HG03064 (cell line): ENCODE measurements around the gene GALNT7.
A peak's percentile ranks its signal among the peaks of the same experiment; 100 is the strongest.
"Not testable (repeated sequence)": the region's sequence is repeated elsewhere in the genome, so short reads cannot be mapped to it uniquely, and the experiment has no call there.

Source experiments
- ATAC-seq: cut with Tn5 transposase; IDR thresholded peaks from one replicate; pipeline ENCODE4 v1.9.1; 2021; ENCODE audit warnings: low read depth; ENCODE audit not compliant: unreplicated experiment

Gene GALNT7

DNA sequence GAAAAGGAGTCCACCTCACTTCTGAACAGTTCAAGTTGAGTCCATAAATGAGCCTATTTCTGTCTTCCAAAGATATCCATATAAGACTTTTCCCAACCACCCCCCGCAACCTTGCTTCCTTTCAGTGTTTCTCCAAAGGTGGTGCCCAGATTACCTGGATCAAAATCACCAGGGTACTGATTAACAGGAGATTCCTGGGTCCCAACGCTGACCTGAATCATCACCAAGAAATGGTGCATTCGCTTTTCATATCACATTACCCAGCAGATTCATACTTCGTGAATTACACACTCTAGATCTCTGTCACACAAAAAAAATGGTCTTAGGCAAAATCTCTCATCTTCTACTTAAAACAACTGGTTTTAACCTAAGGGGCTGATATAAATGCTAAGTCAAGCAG, 2.1 kb upstream of the GALNT7 start:
- ATAC-seq: no peak

DNA sequence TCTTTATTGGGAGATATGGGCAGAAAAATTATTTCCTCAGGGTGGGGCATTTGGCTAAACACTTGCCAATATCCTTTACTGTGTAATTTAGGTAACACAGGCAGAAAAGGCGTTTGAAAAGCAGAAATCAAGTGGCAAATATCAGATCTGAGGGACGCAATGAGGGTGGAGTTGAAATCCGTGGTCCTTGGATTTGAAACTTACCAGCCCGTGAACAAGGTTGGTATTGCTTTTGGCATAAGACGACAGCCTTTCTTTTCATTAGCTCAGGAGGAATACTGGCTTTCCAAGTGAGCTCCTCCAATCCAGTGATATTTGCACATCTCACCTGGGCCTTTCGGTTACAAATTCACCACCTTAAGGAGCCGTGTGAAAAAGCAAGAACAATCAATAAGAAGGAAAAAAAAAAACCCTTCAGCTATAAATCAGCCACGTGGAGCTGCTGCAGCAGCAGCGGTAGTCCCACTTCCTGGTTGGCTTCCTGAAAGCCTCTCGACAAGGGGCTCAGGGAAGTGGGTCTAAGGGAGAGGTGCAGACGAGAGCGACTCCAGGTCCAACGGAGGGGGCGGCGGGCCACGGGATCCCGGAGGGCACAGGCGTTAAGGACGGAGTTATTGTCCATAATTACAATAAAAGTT, 734 bp upstream of the GALNT7 start:
- ATAC-seq: peak; percentile 13

DNA sequence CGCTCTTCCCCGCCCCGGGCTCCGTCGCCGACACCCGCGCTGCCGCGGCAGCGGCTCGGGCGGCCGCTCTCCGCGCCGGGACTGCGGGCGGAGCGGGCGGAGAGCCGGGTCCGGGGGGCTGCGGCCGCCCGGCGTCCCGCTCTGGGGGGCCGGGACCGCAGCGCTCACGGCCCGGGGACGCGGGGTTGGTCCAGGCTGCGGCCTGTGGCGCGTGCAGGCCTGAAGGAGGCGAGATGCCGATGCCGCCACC, 492 bp downstream of the GALNT7 start:
- ATAC-seq: no peak

DNA sequence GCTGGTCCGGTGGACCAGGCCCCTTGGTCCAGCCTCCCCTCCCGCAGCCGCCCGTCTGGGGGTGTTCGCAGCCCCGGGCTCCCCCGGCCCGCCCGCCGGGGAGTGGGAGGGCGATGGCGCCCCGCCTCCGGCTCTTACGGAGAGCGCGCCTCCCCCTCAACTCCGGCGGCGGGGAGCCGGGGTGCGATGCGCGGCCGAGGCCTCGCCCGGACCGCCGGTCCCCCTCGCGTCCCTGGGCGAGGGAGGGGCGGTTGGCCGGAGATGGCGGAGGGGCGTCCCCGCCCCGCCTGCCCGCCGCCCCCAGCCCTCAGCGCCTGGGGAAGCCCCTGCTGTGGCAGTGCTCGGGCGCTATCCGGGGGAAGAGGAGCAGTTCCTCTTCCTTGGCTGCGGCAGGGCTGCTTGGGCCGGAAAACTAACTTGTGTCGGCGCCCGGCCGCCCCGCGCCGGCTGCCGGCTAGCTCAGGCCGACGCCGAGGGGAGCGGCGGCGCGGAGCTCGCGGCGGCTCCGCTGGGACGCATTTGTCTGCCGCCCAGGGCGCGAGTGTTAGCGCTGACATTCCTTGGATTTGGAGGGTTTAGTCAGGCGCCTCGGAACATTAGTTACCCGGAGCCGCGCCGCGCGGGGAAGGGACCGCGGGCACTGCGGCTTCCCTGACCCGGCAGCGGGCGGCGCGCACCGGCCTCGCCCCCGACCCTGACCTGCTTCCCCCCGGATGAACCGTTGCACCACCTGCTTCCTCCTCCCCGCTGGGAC, 994 bp downstream of the GALNT7 start:
- ATAC-seq: peak; percentile 52

DNA sequence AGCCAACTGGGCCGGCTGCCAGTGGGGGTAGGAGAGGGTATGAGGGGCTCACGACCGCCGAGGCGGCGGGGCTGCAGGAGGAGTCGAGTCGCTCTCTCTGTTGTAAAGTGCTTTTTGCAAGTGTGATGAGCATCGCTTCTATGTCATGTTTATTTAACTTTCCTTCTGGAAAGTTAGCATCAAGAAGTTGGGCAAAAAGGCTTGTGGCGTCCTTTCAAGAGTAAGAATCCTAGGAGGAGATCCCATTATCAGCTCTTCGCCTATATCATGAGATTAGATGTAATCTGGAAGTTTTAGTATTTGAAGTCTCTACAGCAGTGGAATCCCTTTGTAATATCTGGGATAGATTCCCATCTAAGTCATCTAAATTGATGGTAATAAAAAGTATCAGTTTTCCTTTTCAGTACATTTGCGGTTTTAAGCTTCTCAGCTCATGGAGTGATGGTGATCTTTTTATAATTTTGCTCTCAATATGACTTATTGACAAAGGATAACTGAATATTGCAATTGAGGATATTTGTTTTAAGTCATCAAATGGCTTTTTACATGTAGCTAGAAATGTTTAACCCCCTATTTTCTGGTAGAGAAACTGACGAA, 1.7 kb downstream of the GALNT7 start:
- ATAC-seq: no peak

DNA sequence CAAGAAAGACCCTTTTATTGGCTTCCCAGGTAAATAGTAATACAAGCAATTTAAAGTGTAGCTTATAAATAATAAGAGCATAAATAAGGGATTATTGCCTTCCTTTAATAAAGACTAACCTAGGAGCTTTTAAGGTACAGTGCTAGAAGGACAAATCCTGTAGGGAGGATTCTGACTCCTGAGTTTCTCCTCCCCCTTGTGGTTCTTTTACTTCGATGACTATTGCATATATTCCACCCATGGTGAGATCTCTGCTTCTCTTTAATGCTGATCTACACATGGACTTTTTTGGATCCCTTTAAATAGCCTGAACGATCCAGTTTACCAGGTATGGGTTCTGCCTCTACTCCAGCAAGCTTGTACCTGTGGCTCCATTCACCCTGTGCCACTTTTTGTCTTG, 2.5 kb downstream of the GALNT7 start:
- ATAC-seq: no peak

DNA sequence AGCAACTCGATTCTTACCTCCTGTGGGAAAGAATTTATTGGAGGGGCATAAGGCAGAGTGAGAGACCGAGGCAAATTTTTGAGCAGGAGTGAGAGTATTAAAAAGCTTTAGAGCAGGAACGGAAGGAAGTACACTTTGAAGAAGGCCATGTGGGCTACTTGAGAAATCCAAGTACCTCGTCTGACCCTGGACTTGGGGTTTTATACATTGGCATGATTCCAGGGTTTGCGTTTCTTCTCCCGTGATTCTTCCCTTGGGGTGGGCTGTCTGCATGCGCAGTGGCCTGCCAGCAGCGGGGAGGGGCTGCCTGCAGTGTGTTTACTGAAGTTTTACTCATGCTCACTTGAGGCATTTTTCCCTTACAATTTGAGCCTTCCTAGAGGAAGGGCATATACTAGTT, 3.4 kb downstream of the GALNT7 start:
- ATAC-seq: no peak

DNA sequence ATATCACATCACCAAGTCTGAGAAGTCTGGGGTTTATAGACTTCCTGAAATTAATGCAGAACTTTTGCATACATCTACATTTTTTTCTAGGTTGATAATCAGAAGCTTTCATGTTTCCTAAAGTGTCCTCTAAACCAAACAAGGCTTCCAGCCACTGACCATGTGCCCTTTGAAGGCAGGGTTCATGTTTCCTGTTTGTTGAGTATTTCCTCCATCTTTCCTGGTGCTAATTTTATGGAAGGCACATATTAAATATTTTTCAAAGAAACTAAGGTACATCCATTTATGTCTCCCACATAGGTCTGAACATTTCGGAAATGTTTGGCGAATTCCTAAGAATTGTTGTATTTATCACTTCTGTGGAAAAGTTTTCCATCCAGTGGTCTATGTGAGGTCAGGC, 5.6 kb downstream of the GALNT7 start:
- ATAC-seq: no peak

DNA sequence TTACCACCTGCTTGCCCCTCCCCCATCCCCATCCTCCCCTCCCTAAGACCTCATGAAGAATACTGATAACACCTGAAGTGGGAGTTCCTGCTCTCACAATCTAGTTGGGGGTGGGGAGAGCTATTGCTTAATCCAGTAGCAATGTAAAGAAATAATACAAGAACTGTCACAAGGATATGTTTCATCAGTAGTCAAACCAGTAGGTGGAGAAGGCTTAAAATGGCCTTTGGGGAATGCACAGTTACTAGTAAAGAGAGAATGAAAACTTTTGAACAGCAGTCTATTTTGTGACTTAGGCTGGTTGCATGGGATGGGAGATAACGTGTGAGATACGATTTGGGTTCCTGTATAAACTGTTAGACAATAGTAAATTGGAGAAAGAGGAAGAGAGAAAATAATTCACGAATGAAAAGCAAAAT, 6.0 kb downstream of the GALNT7 start:
- ATAC-seq: no peak

DNA sequence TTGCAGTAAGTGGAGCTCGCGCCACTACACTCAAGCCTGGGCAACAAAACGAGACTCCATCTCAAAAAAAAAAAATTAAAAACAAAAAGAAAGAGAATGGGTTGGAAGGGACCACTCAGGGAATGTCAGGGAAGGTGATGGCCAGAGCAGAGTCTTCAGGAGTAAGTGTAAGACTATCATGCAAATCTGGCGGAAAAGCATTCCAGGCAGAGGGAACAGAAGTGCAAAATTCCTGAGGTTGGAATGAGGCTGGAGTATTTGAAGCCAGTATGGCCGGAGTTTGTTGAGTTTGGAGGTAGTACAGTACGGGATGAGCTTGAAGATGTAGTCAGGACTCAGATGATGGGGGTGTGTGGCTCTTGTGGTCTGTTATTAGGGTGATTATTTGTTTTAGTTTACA, 7.4 kb downstream of the GALNT7 start:
- no peak for ATAC-seq

DNA sequence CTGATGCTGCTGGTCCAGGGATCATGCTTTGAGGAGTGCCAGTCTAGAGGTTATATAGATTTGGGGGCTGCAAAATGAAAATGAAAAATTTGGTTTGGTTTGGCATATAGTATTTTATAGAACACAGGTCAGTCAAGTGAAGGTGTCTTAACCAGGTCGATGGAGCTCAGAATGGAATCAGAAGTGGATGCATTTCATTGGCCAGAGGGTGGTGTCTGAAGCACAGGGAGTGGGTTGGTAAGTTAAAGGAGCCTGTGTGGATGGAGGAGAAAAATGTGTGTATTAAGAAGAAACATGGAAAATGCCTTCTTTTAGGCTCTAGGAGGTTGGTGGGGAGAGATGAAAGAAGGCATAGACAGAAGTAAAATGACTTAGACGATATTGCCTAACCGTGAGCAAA, 8.6 kb downstream of the GALNT7 start:
- ATAC-seq: no peak

DNA sequence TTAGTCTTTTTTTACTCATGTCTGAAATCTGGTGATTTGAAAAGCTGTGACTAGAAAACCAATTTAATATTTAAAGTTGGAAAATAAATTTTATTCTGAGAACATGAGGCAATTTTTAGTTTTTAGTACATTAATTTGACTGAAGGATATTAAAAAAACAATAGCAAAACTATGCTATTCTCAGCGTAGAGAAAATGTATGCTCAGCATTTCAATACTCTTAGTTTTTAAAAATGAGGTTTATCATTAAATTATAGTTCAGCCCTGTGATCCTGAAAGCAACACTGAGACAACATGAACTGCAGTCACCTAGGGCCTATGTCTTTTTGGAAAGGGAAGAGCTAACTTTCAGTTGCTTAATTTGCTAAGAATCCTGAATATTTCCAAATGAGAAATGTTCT, 9.5 kb downstream of the GALNT7 start:
- ATAC-seq: no peak

DNA sequence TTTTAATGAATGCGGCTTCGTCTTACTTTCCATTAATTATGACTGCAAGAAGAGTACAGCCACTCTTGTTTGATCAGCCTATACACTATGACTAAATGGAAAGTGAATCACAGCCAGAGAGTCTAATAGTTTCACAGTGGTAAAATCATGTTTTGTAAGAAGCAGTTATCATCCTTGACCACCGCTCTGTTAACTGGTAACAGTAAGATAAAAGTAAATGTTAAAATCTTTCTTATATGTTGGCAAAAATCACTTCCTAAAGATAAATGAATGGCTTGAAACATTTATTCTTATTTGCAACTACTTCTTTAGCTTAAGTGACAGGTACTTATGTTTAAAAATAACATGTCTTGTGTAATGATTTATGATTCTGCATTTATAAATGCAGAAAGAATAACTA, 13.2 kb downstream of the GALNT7 start:
- ATAC-seq: peak; percentile 44

DNA sequence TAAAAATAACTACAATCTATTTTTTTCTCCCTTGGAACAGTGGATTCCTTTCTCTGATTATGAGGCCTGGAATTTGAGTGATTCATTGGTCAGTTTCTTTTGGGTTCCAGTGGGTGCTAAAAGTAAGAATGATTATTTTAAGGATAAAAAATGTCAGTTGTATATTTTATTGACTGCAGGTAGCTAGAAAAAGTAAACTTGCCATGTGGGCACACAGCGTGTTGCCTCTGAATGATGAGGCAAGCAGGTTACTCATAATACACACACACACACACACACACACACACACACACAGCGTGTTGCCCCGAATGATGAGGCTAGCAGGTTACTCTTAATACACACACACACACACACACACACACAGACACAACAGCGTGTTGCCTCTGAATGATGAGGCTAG, 13.8 kb downstream of the GALNT7 start:
- ATAC-seq: no peak

DNA sequence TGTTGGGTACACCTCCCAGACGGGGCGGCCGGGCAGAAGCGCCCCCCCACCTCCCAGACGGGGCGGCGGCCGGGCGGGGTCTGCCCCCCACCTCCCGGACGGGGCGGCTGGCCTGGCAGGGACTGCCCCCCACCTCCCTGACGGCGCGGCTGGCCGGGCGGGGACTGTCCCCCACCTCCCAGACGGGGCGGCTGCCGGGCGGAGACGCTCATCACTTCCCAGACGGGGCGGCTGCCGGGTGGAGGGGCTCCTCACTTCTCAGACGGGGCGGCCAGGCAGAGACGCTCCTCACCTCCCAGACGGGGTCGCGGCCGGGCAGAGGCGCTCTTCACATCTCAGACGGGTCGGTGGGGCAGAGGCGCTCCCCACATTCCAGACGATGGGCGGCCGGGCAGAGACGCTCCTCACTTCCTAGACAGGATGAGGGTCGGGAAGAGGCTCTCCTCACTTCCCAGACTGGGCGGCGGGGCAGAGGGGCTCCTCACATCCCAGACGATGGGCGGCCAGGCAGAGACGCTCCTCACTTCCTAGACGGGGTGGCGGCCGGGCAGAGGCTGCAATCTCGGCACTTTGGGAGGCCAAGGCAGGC, 15.1 kb downstream of the GALNT7 start:
- not testable (repeated sequence) for ATAC-seq

DNA sequence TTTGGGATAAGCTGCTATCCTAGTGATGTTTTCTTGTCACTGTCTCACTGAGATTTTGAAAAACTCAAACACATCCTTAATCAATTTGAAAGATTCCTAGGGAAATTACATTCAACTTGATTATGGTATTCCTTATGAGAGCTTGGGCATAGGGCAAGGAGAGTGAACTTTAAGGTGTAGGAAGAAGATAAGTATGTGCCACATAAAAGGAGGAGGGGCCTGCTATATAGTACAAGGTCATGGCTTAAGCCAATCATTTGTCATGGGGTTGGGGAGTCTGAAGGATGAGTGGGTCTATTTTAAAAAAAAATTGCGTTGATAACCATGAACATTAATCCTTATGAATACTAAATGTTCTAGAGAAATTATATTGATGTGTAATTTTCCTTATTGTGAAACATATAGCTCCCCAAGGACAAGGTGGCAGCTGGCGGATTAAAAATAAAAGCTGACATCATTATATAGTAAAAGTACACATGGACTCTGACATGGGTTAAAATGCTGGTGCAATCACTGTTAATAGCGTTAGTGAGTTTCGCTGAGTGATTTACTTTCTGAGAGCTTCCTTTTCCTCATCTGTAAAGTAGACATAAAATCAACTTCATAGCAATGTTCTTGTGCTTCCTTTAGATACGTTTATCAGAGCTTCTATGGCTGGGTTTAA, 17.4 kb downstream of the GALNT7 start:
- ATAC-seq: no peak

DNA sequence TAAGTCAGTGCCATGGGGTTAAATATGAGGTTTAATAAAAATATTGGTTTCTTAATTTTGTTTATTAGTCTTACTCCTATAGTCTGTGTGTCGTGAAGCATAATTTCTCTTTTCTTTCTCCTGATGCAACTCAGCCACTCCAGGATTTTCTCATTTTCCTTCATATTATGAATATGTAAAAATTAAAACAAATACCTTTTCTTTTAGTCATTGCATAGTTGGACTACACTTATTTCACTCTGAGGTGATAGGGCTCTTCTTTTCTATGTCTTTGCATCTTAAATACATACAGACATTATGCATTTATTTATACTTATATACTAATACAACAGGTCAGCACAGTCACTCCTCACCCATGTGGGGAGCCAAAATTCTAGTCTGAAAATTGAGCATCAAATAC, 19.1 kb downstream of the GALNT7 start:
- no peak for ATAC-seq

DNA sequence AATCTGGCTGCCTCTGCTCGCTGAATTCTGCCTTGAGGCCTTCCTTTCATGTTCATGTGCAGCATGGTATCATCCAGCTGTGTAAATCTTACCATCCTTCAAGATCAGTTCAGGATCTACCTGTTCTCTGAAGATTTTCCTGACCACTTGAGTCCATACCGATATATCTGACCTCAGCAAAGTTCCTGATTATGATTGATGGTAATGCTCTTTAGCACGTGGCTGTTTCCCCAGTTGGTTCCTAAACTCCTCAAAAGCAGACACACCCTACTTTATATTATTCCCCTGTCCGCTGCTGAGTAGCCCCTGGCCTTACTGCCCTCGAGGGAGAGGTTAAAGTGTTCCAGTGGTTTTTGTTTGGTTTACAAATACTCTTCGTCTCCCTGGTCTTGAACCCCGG, 20.0 kb downstream of the GALNT7 start:
- no peak for ATAC-seq

DNA sequence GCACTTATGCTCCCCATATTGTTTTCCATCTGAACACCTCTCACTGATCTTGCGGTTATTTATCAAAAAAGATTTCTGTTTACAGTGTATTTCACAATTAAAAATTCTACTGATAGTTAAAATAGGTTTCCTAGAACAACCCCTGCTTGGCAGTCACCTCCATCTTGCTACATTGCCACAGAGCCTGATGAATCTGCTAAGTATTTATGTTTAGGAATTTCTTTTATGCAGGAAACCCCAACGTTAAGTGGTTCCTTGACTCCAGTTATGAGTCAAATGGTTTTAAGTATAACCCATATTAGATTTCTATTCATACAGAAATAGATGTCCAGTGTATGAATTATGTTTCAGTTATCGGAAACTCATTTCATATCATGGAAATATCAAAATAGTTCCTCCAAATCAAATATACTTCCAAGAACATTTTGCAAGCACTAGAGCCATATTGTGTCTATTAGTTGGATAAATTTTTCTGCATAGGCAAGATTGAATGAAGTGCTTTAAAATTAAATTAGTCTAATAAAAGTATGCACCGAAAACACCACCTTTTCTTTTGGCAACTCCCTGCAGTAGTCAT, 20.6 kb downstream of the GALNT7 start:
- no peak for ATAC-seq

DNA sequence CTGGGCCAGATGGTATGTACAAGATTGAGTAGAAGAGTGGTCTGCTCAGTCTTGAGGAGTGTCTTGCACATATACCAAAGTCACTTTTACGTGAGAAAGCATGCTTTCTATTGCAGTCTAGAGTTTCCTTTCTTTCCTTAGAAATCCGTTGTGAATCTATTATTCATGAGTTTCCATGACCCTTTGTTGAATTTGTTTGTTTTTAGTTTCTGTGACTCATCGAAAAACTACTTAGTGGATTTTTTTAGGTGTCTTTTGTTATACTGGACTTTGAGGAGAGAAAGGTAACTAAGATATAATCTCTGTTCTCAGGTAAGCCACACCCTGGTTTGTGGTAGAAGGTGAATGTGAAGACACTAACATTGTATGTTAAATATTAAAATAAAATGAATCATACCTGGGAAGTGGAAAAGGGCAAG, 23.0 kb downstream of the GALNT7 start:
- ATAC-seq: no peak
